ENCODE data around the gene FMC1. TPM values are rescaled to one million over a fixed set of nuclear protein-coding genes. Genes with fewer than 3 reads are reported as not detected.
"Not testable (repeated sequence)": the region's sequence is repeated elsewhere in the genome, so short reads cannot be mapped to it uniquely, and the experiment has no call there.

Gene FMC1
- total and polyA plus RNA-seq, 2 experiments from 2014 or later: 9.5 to 35.1 TPM

- no peak overlapping the region for H2AFZ ChIP-seq
- no peak overlapping the region for H3K9ac ChIP-seq
- no peaks in the 10 kb centered on the region for H3K4me1 ChIP-seq (ENCODE audit: insufficient read depth)
- in situ Hi-C loops (cut with MboI): no loop called here
- H3K27ac ChIP-seq: 0 out of 2 replicates have a peak overlapping the region, but pooled peaks have one; percentile 27
- WGBS, 2 experiments (ENCODE audit: low coverage in 1 of 2, low lambda C conversion rate in 2 of 2, missing lambda C conversion rate in 2 of 2): 50 to 52% methylated on average over 2 of the region's 2 CpGs
- H3K27me3 ChIP-seq (replicated peaks; ENCODE audit: insufficient read depth): no peaks in the 10 kb centered on the region
- peaks cover 12% of the 10 kb centered on the region; the same call in 1 of the 2 replicates for H3F3A ChIP-seq (ENCODE audit: insufficient read depth)
- TF ChIP-seq EZH2phosphoT487 (IDR thresholded peaks at IDR 0.05; ENCODE audit: insufficient read depth, low read depth): no peak
- TF ChIP-seq EZH2 (IDR thresholded peaks at IDR 0.05; ENCODE audit: insufficient read depth, poor library complexity, severe bottlenecking): no peak
- H4K20me1 ChIP-seq (ENCODE audit: insufficient read depth): no peaks in the 10 kb centered on the region
- H3K9me2 ChIP-seq (ENCODE audit: insufficient read depth): no peaks in the 10 kb centered on the region
- H3K79me2 ChIP-seq (ENCODE audit: insufficient read depth): no peaks in the 10 kb centered on the region
- H3K36me3 ChIP-seq (ENCODE audit: low read depth): no peaks in the 10 kb centered on the region
- peak; percentile 91 for DNase-seq
- no peak overlapping the region for H3K4me3 ChIP-seq
- no peaks in the 10 kb centered on the region for H3K9me3 ChIP-seq (ENCODE audit: low read depth)
- H3K4me2 ChIP-seq (ENCODE audit: unreplicated experiment): no peak overlapping the region
Measured at GRCh38 chr7:139328375-139328774, 12.8 kb upstream of the FMC1 start.

GRCh38 chr7:139329119-139329518 lies 12.0 kb upstream of the FMC1 start:
- Histone ChIP-seq H3K4me2 (ENCODE audit: unreplicated experiment) (no peak overlapping the region), H3K9ac (no peak overlapping the region), H3K4me3 (no peak overlapping the region), H4K20me1 (ENCODE audit: insufficient read depth) (no peaks in the 10 kb centered on the region), H3K36me3 (ENCODE audit: low read depth) (no peaks in the 10 kb centered on the region), H3F3A (ENCODE audit: insufficient read depth) (peaks cover 12% of the 10 kb centered on the region; the same call in 1 of the 2 replicates), H3K9me2 (ENCODE audit: insufficient read depth) (no peaks in the 10 kb centered on the region), H3K27me3 (replicated peaks; ENCODE audit: insufficient read depth) (no peaks in the 10 kb centered on the region), H3K4me1 (ENCODE audit: insufficient read depth) (no peaks in the 10 kb centered on the region), H3K79me2 (ENCODE audit: insufficient read depth) (no peaks in the 10 kb centered on the region), H3K9me3 (ENCODE audit: low read depth) (no peaks in the 10 kb centered on the region), H3K27ac (no peak overlapping the region), H2AFZ (no peak overlapping the region)
- WGBS, 2 experiments (ENCODE audit: low coverage in 1 of 2, low lambda C conversion rate in 2 of 2, missing lambda C conversion rate in 2 of 2): 42 to 44% methylated on average over 2 of the region's 2 CpGs
- TF ChIP-seq EZH2 (IDR thresholded peaks at IDR 0.05; ENCODE audit: insufficient read depth, poor library complexity, severe bottlenecking): no peak
- TF ChIP-seq EZH2phosphoT487 (IDR thresholded peaks at IDR 0.05; ENCODE audit: insufficient read depth, low read depth): no peak
- DNase-seq: no peak
- in situ Hi-C loops (cut with MboI): no loop called here

GRCh38 chr7:139330333-139331030 lies 10.7 kb upstream of the FMC1 start:
- 78 to 79% methylated on average over 3 of the region's 3 CpGs for WGBS, 2 experiments (ENCODE audit: low coverage in 1 of 2, low lambda C conversion rate in 2 of 2, missing lambda C conversion rate in 2 of 2)
- Histone ChIP-seq H3K9me3 (ENCODE audit: low read depth) (no peaks in the 10 kb centered on the region), H3K36me3 (ENCODE audit: low read depth) (no peaks in the 10 kb centered on the region), H2AFZ (no peak overlapping the region), H3K9ac (no peak overlapping the region), H4K20me1 (ENCODE audit: insufficient read depth) (no peaks in the 10 kb centered on the region), H3K79me2 (ENCODE audit: insufficient read depth) (no peaks in the 10 kb centered on the region), H3K4me1 (ENCODE audit: insufficient read depth) (no peaks in the 10 kb centered on the region), H3K9me2 (ENCODE audit: insufficient read depth) (no peaks in the 10 kb centered on the region), H3K4me3 (no peak overlapping the region), H3K27ac (no peak overlapping the region), H3K27me3 (replicated peaks; ENCODE audit: insufficient read depth) (no peaks in the 10 kb centered on the region), H3K4me2 (ENCODE audit: unreplicated experiment) (no peak overlapping the region), H3F3A (ENCODE audit: insufficient read depth) (peaks cover 12% of the 10 kb centered on the region; the same call in 1 of the 2 replicates)
- DNase-seq: no peak
- in situ Hi-C loops (cut with MboI): no loop called here
- TF ChIP-seq EZH2phosphoT487 (IDR thresholded peaks at IDR 0.05; ENCODE audit: insufficient read depth, low read depth): no peak
- no peak for TF ChIP-seq EZH2 (IDR thresholded peaks at IDR 0.05; ENCODE audit: insufficient read depth, poor library complexity, severe bottlenecking)

GRCh38 chr7:139332697-139333359 lies 8.3 kb upstream of the FMC1 start:
- Histone ChIP-seq H3K36me3 (ENCODE audit: low read depth) (no peaks in the 10 kb centered on the region), H3K4me2 (ENCODE audit: unreplicated experiment) (no peak overlapping the region), H3K27me3 (replicated peaks; ENCODE audit: insufficient read depth) (no peaks in the 10 kb centered on the region), H3K79me2 (ENCODE audit: insufficient read depth) (no peaks in the 10 kb centered on the region), H3K4me3 (no peak overlapping the region), H2AFZ (no peak overlapping the region), H3K27ac (no peak overlapping the region), H3K9me2 (ENCODE audit: insufficient read depth) (no peaks in the 10 kb centered on the region), H3K9ac (no peak overlapping the region), H3K4me1 (ENCODE audit: insufficient read depth) (no peaks in the 10 kb centered on the region), H3K9me3 (ENCODE audit: low read depth) (no peaks in the 10 kb centered on the region), H4K20me1 (ENCODE audit: insufficient read depth) (no peaks in the 10 kb centered on the region), H3F3A (ENCODE audit: insufficient read depth) (peaks cover 11% of the 10 kb centered on the region; the same call in 1 of the 2 replicates)
- 75 to 78% methylated on average over 5 of the region's 5 CpGs for WGBS, 2 experiments (ENCODE audit: low coverage in 1 of 2, low lambda C conversion rate in 2 of 2, missing lambda C conversion rate in 2 of 2)
- TF ChIP-seq EZH2 (IDR thresholded peaks at IDR 0.05; ENCODE audit: insufficient read depth, poor library complexity, severe bottlenecking): no peak
- no peak for TF ChIP-seq EZH2phosphoT487 (IDR thresholded peaks at IDR 0.05; ENCODE audit: insufficient read depth, low read depth)
- in situ Hi-C loops (cut with MboI): no loop called here
- no peak for DNase-seq

GRCh38 chr7:139333443-139333842 lies 7.7 kb upstream of the FMC1 start:
- H2AFZ ChIP-seq; H3K27me3 ChIP-seq (replicated peaks; ENCODE audit: insufficient read depth); H3F3A ChIP-seq (ENCODE audit: insufficient read depth); H3K9ac ChIP-seq; H3K9me2 ChIP-seq (ENCODE audit: insufficient read depth); DNase-seq; H3K36me3 ChIP-seq (ENCODE audit: low read depth); H4K20me1 ChIP-seq (ENCODE audit: insufficient read depth); H3K4me1 ChIP-seq (ENCODE audit: insufficient read depth); H3K79me2 ChIP-seq (ENCODE audit: insufficient read depth); H3K9me3 ChIP-seq (ENCODE audit: low read depth); in situ Hi-C loops (cut with MboI); H3K4me2 ChIP-seq (ENCODE audit: unreplicated experiment); H3K4me3 ChIP-seq; H3K27ac ChIP-seq: not testable (repeated sequence)
- 83% methylated on average over 12 to 13 of the region's 13 CpGs for WGBS, 2 experiments (ENCODE audit: low coverage in 1 of 2, low lambda C conversion rate in 2 of 2, missing lambda C conversion rate in 2 of 2)

Data from GM23248 (cell line).